Measurements from ENCODE around the gene LGI2.
A peak's percentile ranks its signal among the peaks of the same experiment; 100 is the strongest.
"Not testable (repeated sequence)": the region's sequence is repeated elsewhere in the genome, so short reads cannot be mapped to it uniquely, and the experiment has no call there.

Gene LGI2

GRCh38 chr4:25030277-25031076 is at the start of gene LGI2:
Gene LGI2, minus strand, starts transcription at chr4:25030946. Its CDS starts 253 bp downstream, at chr4:25030693.
- Histone ChIP-seq H3K9me3 (ENCODE audit: control insufficient read depth, low read depth, low read length) (no peaks in the 10 kb centered on the region), H3K27ac (ENCODE audit: low read length) (no peak within 1 kb of the TSS)

GRCh38 chr4:25078523-25078922 is 47.8 kb upstream of the LGI2 start:
- Histone ChIP-seq H3K4me3 (ENCODE audit: low read length) (no peak overlapping the region), H3K4me1 (ENCODE audit: control insufficient read depth, low read depth, low read length) (no peaks in the 10 kb centered on the region), H3K27ac (ENCODE audit: low read length) (no peak overlapping the region), H3K27me3 (ENCODE audit: control insufficient read depth, insufficient read depth, low read length) (no peaks in the 10 kb centered on the region), H3K9me3 (ENCODE audit: control insufficient read depth, low read depth, low read length) (no peaks in the 10 kb centered on the region), H3K9ac (ENCODE audit: low read length) (no peak overlapping the region), H3K36me3 (ENCODE audit: control insufficient read depth, low read depth, low read length) (no peaks in the 10 kb centered on the region)

More at GRCh38 chr4:25030277-25031076, at the start of gene LGI2:
- peak within 1 kb of the TSS; percentile 10 for H3K9ac ChIP-seq (ENCODE audit: low read length)
- H3K27me3 ChIP-seq (ENCODE audit: control insufficient read depth, insufficient read depth, low read length) = peaks cover 45% of the 10 kb centered on the region
- H3K36me3 ChIP-seq (ENCODE audit: control insufficient read depth, low read depth, low read length) = no peaks in the 10 kb centered on the region
- H3K4me1 ChIP-seq (ENCODE audit: control insufficient read depth, low read depth, low read length) = peaks cover 13% of the 10 kb centered on the region
- peak within 1 kb of the TSS; percentile 64 for H3K4me3 ChIP-seq (ENCODE audit: low read length)

GRCh38 chr4:25076625-25077398 is 46.1 kb upstream of the LGI2 start:
- no peak overlapping the region for H3K27ac ChIP-seq (ENCODE audit: low read length)
- no peaks in the 10 kb centered on the region for H3K36me3 ChIP-seq (ENCODE audit: control insufficient read depth, low read depth, low read length)
- H3K9ac ChIP-seq (ENCODE audit: low read length) = no peak overlapping the region
- no peaks in the 10 kb centered on the region for H3K4me1 ChIP-seq (ENCODE audit: control insufficient read depth, low read depth, low read length)
- H3K4me3 ChIP-seq (ENCODE audit: low read length) = no peak overlapping the region
- no peaks in the 10 kb centered on the region for H3K27me3 ChIP-seq (ENCODE audit: control insufficient read depth, insufficient read depth, low read length)
- H3K9me3 ChIP-seq (ENCODE audit: control insufficient read depth, low read depth, low read length) = no peaks in the 10 kb centered on the region

GRCh38 chr4:25075851-25076250 is 45.1 kb upstream of the LGI2 start:
- no peaks in the 10 kb centered on the region for H3K9me3 ChIP-seq (ENCODE audit: control insufficient read depth, low read depth, low read length)
- peaks cover 2% of the 10 kb centered on the region for H3K4me1 ChIP-seq (ENCODE audit: control insufficient read depth, low read depth, low read length)
- H3K4me3 ChIP-seq (ENCODE audit: low read length) = no peak overlapping the region
- no peak overlapping the region for H3K9ac ChIP-seq (ENCODE audit: low read length)
- no peaks in the 10 kb centered on the region for H3K36me3 ChIP-seq (ENCODE audit: control insufficient read depth, low read depth, low read length)
- no peaks in the 10 kb centered on the region for H3K27me3 ChIP-seq (ENCODE audit: control insufficient read depth, insufficient read depth, low read length)
- H3K27ac ChIP-seq (ENCODE audit: low read length) = no peak overlapping the region

GRCh38 chr4:25075129-25075528 is 44.4 kb upstream of the LGI2 start:
- Histone ChIP-seq H3K36me3 (ENCODE audit: control insufficient read depth, low read depth, low read length) (no peaks in the 10 kb centered on the region), H3K9ac (ENCODE audit: low read length) (no peak overlapping the region), H3K27me3 (ENCODE audit: control insufficient read depth, insufficient read depth, low read length) (no peaks in the 10 kb centered on the region), H3K4me1 (ENCODE audit: control insufficient read depth, low read depth, low read length) (peaks cover 7% of the 10 kb centered on the region), H3K9me3 (ENCODE audit: control insufficient read depth, low read depth, low read length) (no peaks in the 10 kb centered on the region), H3K4me3 (ENCODE audit: low read length) (no peak overlapping the region), H3K27ac (ENCODE audit: low read length) (no peak overlapping the region)

GRCh38 chr4:25070545-25070944 is 39.8 kb upstream of the LGI2 start:
- Histone ChIP-seq H3K27ac (ENCODE audit: low read length) (no peak overlapping the region), H3K27me3 (ENCODE audit: control insufficient read depth, insufficient read depth, low read length) (no peaks in the 10 kb centered on the region), H3K36me3 (ENCODE audit: control insufficient read depth, low read depth, low read length) (no peaks in the 10 kb centered on the region), H3K4me1 (ENCODE audit: control insufficient read depth, low read depth, low read length) (peaks cover 11% of the 10 kb centered on the region), H3K4me3 (ENCODE audit: low read length) (no peak overlapping the region), H3K9ac (ENCODE audit: low read length) (no peak overlapping the region), H3K9me3 (ENCODE audit: control insufficient read depth, low read depth, low read length) (no peaks in the 10 kb centered on the region)

GRCh38 chr4:25069014-25069413 is 38.3 kb upstream of the LGI2 start:
- H3K4me3 ChIP-seq (ENCODE audit: low read length) = no peak overlapping the region
- no peak overlapping the region for H3K27ac ChIP-seq (ENCODE audit: low read length)
- H3K9me3 ChIP-seq (ENCODE audit: control insufficient read depth, low read depth, low read length) = no peaks in the 10 kb centered on the region
- no peak overlapping the region for H3K9ac ChIP-seq (ENCODE audit: low read length)
- H3K4me1 ChIP-seq (ENCODE audit: control insufficient read depth, low read depth, low read length) = peaks cover 20% of the 10 kb centered on the region
- no peaks in the 10 kb centered on the region for H3K36me3 ChIP-seq (ENCODE audit: control insufficient read depth, low read depth, low read length)
- H3K27me3 ChIP-seq (ENCODE audit: control insufficient read depth, insufficient read depth, low read length) = no peaks in the 10 kb centered on the region

- Histone ChIP-seq H3K36me3 (ENCODE audit: control insufficient read depth, low read depth, low read length) (no peaks in the 10 kb centered on the region), H3K27ac (ENCODE audit: low read length) (no peak overlapping the region), H3K4me3 (ENCODE audit: low read length) (no peak overlapping the region), H3K27me3 (ENCODE audit: control insufficient read depth, insufficient read depth, low read length) (no peaks in the 10 kb centered on the region), H3K9ac (ENCODE audit: low read length) (no peak overlapping the region), H3K4me1 (ENCODE audit: control insufficient read depth, low read depth, low read length) (peaks cover 20% of the 10 kb centered on the region), H3K9me3 (ENCODE audit: control insufficient read depth, low read depth, low read length) (no peaks in the 10 kb centered on the region)
Observed at GRCh38 chr4:25068386-25068785, 37.6 kb upstream of the LGI2 start.

- Histone ChIP-seq H3K36me3 (ENCODE audit: control insufficient read depth, low read depth, low read length) (no peaks in the 10 kb centered on the region), H3K27me3 (ENCODE audit: control insufficient read depth, insufficient read depth, low read length) (no peaks in the 10 kb centered on the region), H3K9me3 (ENCODE audit: control insufficient read depth, low read depth, low read length) (no peaks in the 10 kb centered on the region), H3K27ac (ENCODE audit: low read length) (no peak overlapping the region), H3K4me3 (ENCODE audit: low read length) (no peak overlapping the region), H3K9ac (ENCODE audit: low read length) (no peak overlapping the region), H3K4me1 (ENCODE audit: control insufficient read depth, low read depth, low read length) (peaks cover 20% of the 10 kb centered on the region)
Observed at GRCh38 chr4:25065932-25066590, 35.3 kb upstream of the LGI2 start.

GRCh38 chr4:25065431-25065858 is 34.7 kb upstream of the LGI2 start:
- no peaks in the 10 kb centered on the region for H3K36me3 ChIP-seq (ENCODE audit: control insufficient read depth, low read depth, low read length)
- no peaks in the 10 kb centered on the region for H3K9me3 ChIP-seq (ENCODE audit: control insufficient read depth, low read depth, low read length)
- H3K9ac ChIP-seq (ENCODE audit: low read length) = no peak overlapping the region
- H3K27me3 ChIP-seq (ENCODE audit: control insufficient read depth, insufficient read depth, low read length) = no peaks in the 10 kb centered on the region
- H3K4me1 ChIP-seq (ENCODE audit: control insufficient read depth, low read depth, low read length) = peaks cover 14% of the 10 kb centered on the region
- peak overlapping the region; percentile 7 for H3K4me3 ChIP-seq (ENCODE audit: low read length)
- H3K27ac ChIP-seq (ENCODE audit: low read length) = no peak overlapping the region

GRCh38 chr4:25064447-25064846 is 33.7 kb upstream of the LGI2 start:
- H3K4me1 ChIP-seq (ENCODE audit: control insufficient read depth, low read depth, low read length) = peaks cover 14% of the 10 kb centered on the region
- H3K9me3 ChIP-seq (ENCODE audit: control insufficient read depth, low read depth, low read length); H3K27ac ChIP-seq (ENCODE audit: low read length); H3K36me3 ChIP-seq (ENCODE audit: control insufficient read depth, low read depth, low read length); H3K9ac ChIP-seq (ENCODE audit: low read length); H3K27me3 ChIP-seq (ENCODE audit: control insufficient read depth, insufficient read depth, low read length); H3K4me3 ChIP-seq (ENCODE audit: low read length): not testable (repeated sequence)
